Measurements from ENCODE around the gene KLHL42. TPM values are rescaled to one million over a fixed set of nuclear protein-coding genes. Genes with fewer than 3 reads are reported as not detected.

The KLHL42 gene
- total and polyA plus RNA-seq, 8 donors: 10.7 to 21.3 (median 15.1) TPM

- intact Hi-C loops (cut with DNase I): no loop called here
- H3K4me1 ChIP-seq: peaks cover 0 to 7% (median 2%) of the 10 kb centered on the region in 3 donors
- no peaks in the 10 kb centered on the region for H3K27me3 ChIP-seq
- DNase-seq (no peak), ATAC-seq (peak in 1 of 4 donors; percentile 34), FAIRE-seq (no peak)
- H3K27ac ChIP-seq: no peak overlapping the region
- no peak overlapping the region for H3K4me3 ChIP-seq
- 54 to 61% methylated on average over 2 of the region's 2 CpGs for WGBS, 2 donors
- TF ChIP-seq CTCF (IDR thresholded peaks at IDR 0.05): no peak
- H3K9me3 ChIP-seq: no peaks in the 10 kb centered on the region
- peaks cover 0 to 8% (median 6%) of the 10 kb centered on the region in 3 donors for H3K36me3 ChIP-seq
These were observed 7.5 kb downstream of the KLHL42 start for GRCh38 chr12:27787559-27787958.

GRCh38 chr12:27790179-27790578, 10.1 kb downstream of the KLHL42 start:
- TF ChIP-seq CTCF (IDR thresholded peaks at IDR 0.05): no peak
- intact Hi-C loops (cut with DNase I): no loop called here
- Histone ChIP-seq H3K27ac (no peak overlapping the region), H3K27me3 (no peaks in the 10 kb centered on the region), H3K9me3 (no peaks in the 10 kb centered on the region), H3K4me3 (no peak overlapping the region), H3K36me3 (peaks cover 0 to 8% (median 6%) of the 10 kb centered on the region in 3 donors), H3K4me1 (no peaks in the 10 kb centered on the region)
- no peak for ATAC-seq
- WGBS, 2 donors: 92 to 94% methylated on average over 2 of the region's 2 CpGs
- no peak for DNase-seq
- FAIRE-seq: no peak

- no peaks in the 10 kb centered on the region for H3K27me3 ChIP-seq
- DNase-seq (no peak), FAIRE-seq (no peak), ATAC-seq (peak in 2 of 4 donors; percentile 51 to 65)
- H3K4me1 ChIP-seq: no peaks in the 10 kb centered on the region
- no peak overlapping the region for H3K27ac ChIP-seq
- TF ChIP-seq CTCF (IDR thresholded peaks at IDR 0.05): no peak
- intact Hi-C loops (cut with DNase I): no loop called here
- H3K9me3 ChIP-seq: no peaks in the 10 kb centered on the region
- no peak overlapping the region for H3K4me3 ChIP-seq
- 82 to 85% methylated on average over 6 of the region's 6 CpGs for WGBS, 2 donors
- H3K36me3 ChIP-seq: peaks cover 0 to 18% (median 6%) of the 10 kb centered on the region in 3 donors
These were observed 15.0 kb downstream of the KLHL42 start for GRCh38 chr12:27794818-27795584.

- no peaks in the 10 kb centered on the region for H3K27me3 ChIP-seq
- no peak for TF ChIP-seq CTCF (IDR thresholded peaks at IDR 0.05)
- intact Hi-C loops (cut with DNase I): no loop called here
- H3K4me3 ChIP-seq: no peak overlapping the region
- no peaks in the 10 kb centered on the region for H3K4me1 ChIP-seq
- no peak for ATAC-seq
- 87 to 90% methylated on average over 7 of the region's 7 CpGs for WGBS, 2 donors
- no peaks in the 10 kb centered on the region for H3K9me3 ChIP-seq
- peaks cover 0 to 18% (median 6%) of the 10 kb centered on the region in 3 donors for H3K36me3 ChIP-seq
- FAIRE-seq: no peak
- no peak overlapping the region for H3K27ac ChIP-seq
- DNase-seq: no peak
These were observed 16.1 kb downstream of the KLHL42 start for GRCh38 chr12:27796128-27796527.
